ENCODE data around the gene LCLAT1.

The LCLAT1 gene

GRCh38 chr2:30615926-30616325 is 168.9 kb downstream of the LCLAT1 start:
- no peak for DNase-seq (ENCODE audit: low spot score)
- TF ChIP-seq CTCF (conservative IDR thresholded peaks at IDR 0.05; ENCODE audit: low read depth): no peak
- CTCF ChIA-PET: no interaction called here
- POLR2A ChIA-PET (ENCODE audit: low non-redundant PET): no interaction called here
- H3K27ac ChIP-seq: no peak overlapping the region

GRCh38 chr2:30620102-30620501 is 173.1 kb downstream of the LCLAT1 start:
- CTCF ChIA-PET: interaction anchor here (0.7 kb wide), 1 partner anchor 595 kb away, joined by 3 read pairs; no protein-coding TSS in a partner anchor
- TF ChIP-seq CTCF (conservative IDR thresholded peaks at IDR 0.05; ENCODE audit: low read depth): no peak
- no peak for DNase-seq (ENCODE audit: low spot score)
- no peak overlapping the region for H3K27ac ChIP-seq
- POLR2A ChIA-PET (ENCODE audit: low non-redundant PET): no interaction called here

GRCh38 chr2:30621836-30622235 is 174.8 kb downstream of the LCLAT1 start:
- CTCF ChIA-PET: interaction anchor here (0.6 kb wide), 1 partner anchor 331 kb away, joined by 4 read pairs; no protein-coding TSS in a partner anchor
- POLR2A ChIA-PET (ENCODE audit: low non-redundant PET): no interaction called here
- H3K27ac ChIP-seq: no peak overlapping the region
- no peak for TF ChIP-seq CTCF (conservative IDR thresholded peaks at IDR 0.05; ENCODE audit: low read depth)
- no peak for DNase-seq (ENCODE audit: low spot score)

- H3K27ac ChIP-seq: no peak overlapping the region
- ChIA-PET POLR2A (ENCODE audit: low non-redundant PET) (no interaction called here), CTCF (interaction anchor here (0.6 kb wide), 2 partner anchors 20 to 332 kb away, joined by 4 to 8 read pairs; no protein-coding TSS in a partner anchor)
- no peak for DNase-seq (ENCODE audit: low spot score)
- TF ChIP-seq CTCF (conservative IDR thresholded peaks at IDR 0.05; ENCODE audit: low read depth): no peak
Measured at GRCh38 chr2:30622452-30622851, 175.4 kb downstream of the LCLAT1 start.

GRCh38 chr2:30625276-30625675 is 178.2 kb downstream of the LCLAT1 start:
- no peak for DNase-seq (ENCODE audit: low spot score)
- POLR2A ChIA-PET (ENCODE audit: low non-redundant PET): no interaction called here
- CTCF ChIA-PET: no interaction called here
- no peak overlapping the region for H3K27ac ChIP-seq
- TF ChIP-seq CTCF (conservative IDR thresholded peaks at IDR 0.05; ENCODE audit: low read depth): no peak

GRCh38 chr2:30625701-30626100 is 178.7 kb downstream of the LCLAT1 start:
- POLR2A ChIA-PET (ENCODE audit: low non-redundant PET): no interaction called here
- CTCF ChIA-PET: no interaction called here

More at GRCh38 chr2:30625701-30626100, 178.7 kb downstream of the LCLAT1 start:
- DNase-seq (ENCODE audit: low spot score): no peak
- no peak for TF ChIP-seq CTCF (conservative IDR thresholded peaks at IDR 0.05; ENCODE audit: low read depth)
- no peak overlapping the region for H3K27ac ChIP-seq
